Thoracic aorta (tissue), 2 donors: ENCODE measurements around the gene TIMP3. TPM values are rescaled to one million over a fixed set of nuclear protein-coding genes. Genes with fewer than 3 reads are reported as not detected.
"Not testable (repeated sequence)": the region's sequence is repeated elsewhere in the genome, so short reads cannot be mapped to it uniquely, and the experiment has no call there.

Source experiments
- ATAC-seq: fragments of 150-250 bp; one replicate; pipeline ENCODE4 v1.8.0; 2017; ENCODE audit warnings: low read depth; ENCODE audit not compliant: insufficient number of reproducible peaks, low FRiP score
- DNase-seq: peaks from one replicate; pipeline ENCODE4 v3.0.0-alpha.2; 2020; ENCODE audit warnings: low spot score
- H3K27ac ChIP-seq, 2 donors: fragments of 200-600 bp; sonication (generic); 1 replicate in 1 of 2; 2 replicates in 1 of 2; pipeline ENCODE4 v1.5.1; 2016; ENCODE audit warnings: mild to moderate bottlenecking in 2 of 2, moderate library complexity in 2 of 2
- H3K27me3 ChIP-seq: fragments of 200-600 bp; sonication (generic); replicated peaks from 2 replicates; pipeline ENCODE4 v1.6.0; 2016; ENCODE audit warnings: mild to moderate bottlenecking; ENCODE audit not compliant: insufficient read depth
- H3K36me3 ChIP-seq: fragments of 200-600 bp; sonication (generic); one replicate; pipeline ENCODE4 v1.5.1; 2016
- H3K4me1 ChIP-seq, 2 donors: fragments of 200-600 bp; sonication (generic); 1 replicate in 1 of 2; 2 replicates in 1 of 2; pipeline versions ENCODE4 v1.5.1 to v1.6.0; 2016; ENCODE audit warnings: low read depth in 2 of 2, mild to moderate bottlenecking in 1 of 2; ENCODE audit not compliant: control insufficient read depth in 1 of 2
- H3K4me3 ChIP-seq: fragments of 200-600 bp; sonication (generic); 2 replicates; pipeline ENCODE4 v1.5.1; 2016; ENCODE audit warnings: mild to moderate bottlenecking
- H3K9me3 ChIP-seq: fragments of 200-600 bp; sonication (generic); 2 replicates; pipeline ENCODE4 v1.5.1; 2016
- total RNA-seq, 2 donors: library from RNA; depleted of rRNA; stranded (reverse); fragments of >200 nt; gene quantifications; one replicate each; pipeline versions ENCODE4 v1.1.0 to v1.2.3, GENCODE V29; 2016
- TF ChIP-seq, protein P1 (sequence below): fragments of 200-600 bp; sonication (generic); IDR thresholded peaks from one replicate; pipeline ENCODE4 v1.5.1; 2019; ENCODE audit warnings: antibody characterized with exemption

TIMP3 gene
- 100 to 1,000 TPM; 471 to 756 TPM for total RNA-seq

DNA sequence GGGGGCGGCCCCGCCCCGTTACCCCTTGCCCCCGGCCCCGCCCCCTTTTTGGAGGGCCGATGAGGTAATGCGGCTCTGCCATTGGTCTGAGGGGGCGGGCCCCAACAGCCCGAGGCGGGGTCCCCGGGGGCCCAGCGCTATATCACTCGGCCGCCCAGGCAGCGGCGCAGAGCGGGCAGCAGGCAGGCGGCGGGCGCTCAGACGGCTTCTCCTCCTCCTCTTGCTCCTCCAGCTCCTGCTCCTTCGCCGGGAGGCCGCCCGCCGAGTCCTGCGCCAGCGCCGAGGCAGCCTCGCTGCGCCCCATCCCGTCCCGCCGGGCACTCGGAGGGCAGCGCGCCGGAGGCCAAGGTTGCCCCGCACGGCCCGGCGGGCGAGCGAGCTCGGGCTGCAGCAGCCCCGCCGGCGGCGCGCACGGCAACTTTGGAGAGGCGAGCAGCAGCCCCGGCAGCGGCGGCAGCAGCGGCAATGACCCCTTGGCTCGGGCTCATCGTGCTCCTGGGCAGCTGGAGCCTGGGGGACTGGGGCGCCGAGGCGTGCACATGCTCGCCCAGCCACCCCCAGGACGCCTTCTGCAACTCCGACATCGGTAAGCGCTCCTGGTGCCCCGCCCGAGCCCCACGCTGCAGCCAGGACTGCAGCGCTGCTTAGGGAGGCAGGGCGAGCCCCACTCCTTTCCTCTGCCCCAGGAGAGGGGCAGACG is at the start of gene TIMP3:
Gene TIMP3, plus strand, starts transcription at position 169 of the 700 bp plus-strand sequence. Its CDS starts 297 bp downstream, at position 466.
- Histone ChIP-seq H3K27me3 (no peaks in the 10 kb centered on the region), H3K27ac (peak within 1 kb of the TSS; percentile 74 to 81), H3K9me3 (no peaks in the 10 kb centered on the region), H3K4me1 (peaks cover 0 to 38% of the 10 kb centered on the region in 2 donors), H3K4me3 (peak within 1 kb of the TSS; percentile 77), H3K36me3 (no peaks in the 10 kb centered on the region)
- DNase-seq (peak; percentile 47), ATAC-seq (peak; percentile 33)
- TF ChIP-seq, protein P1, sequence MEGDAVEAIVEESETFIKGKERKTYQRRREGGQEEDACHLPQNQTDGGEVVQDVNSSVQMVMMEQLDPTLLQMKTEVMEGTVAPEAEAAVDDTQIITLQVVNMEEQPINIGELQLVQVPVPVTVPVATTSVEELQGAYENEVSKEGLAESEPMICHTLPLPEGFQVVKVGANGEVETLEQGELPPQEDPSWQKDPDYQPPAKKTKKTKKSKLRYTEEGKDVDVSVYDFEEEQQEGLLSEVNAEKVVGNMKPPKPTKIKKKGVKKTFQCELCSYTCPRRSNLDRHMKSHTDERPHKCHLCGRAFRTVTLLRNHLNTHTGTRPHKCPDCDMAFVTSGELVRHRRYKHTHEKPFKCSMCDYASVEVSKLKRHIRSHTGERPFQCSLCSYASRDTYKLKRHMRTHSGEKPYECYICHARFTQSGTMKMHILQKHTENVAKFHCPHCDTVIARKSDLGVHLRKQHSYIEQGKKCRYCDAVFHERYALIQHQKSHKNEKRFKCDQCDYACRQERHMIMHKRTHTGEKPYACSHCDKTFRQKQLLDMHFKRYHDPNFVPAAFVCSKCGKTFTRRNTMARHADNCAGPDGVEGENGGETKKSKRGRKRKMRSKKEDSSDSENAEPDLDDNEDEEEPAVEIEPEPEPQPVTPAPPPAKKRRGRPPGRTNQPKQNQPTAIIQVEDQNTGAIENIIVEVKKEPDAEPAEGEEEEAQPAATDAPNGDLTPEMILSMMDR: no peak

DNA sequence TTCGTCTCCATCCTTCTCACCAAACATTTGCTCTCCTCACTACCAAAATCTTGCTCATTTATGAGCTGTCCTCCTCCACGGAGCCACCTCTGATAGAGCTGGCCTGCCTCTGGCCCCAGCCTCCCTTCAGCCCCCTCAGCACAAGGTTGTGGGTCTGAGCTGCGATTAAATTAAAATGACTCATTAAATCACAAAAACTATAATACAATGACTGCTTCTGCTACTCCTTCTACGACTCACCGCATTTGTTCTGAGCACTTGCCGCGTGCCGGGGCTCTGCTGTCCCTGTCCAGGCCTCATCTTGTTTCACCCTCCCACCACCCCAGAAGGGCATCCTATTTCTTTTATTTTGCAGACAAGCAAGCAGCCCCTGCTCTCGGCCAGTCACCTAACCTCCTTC is 49.2 kb upstream of the TIMP3 start:
- no peak overlapping the region for H3K27ac ChIP-seq

DNA sequence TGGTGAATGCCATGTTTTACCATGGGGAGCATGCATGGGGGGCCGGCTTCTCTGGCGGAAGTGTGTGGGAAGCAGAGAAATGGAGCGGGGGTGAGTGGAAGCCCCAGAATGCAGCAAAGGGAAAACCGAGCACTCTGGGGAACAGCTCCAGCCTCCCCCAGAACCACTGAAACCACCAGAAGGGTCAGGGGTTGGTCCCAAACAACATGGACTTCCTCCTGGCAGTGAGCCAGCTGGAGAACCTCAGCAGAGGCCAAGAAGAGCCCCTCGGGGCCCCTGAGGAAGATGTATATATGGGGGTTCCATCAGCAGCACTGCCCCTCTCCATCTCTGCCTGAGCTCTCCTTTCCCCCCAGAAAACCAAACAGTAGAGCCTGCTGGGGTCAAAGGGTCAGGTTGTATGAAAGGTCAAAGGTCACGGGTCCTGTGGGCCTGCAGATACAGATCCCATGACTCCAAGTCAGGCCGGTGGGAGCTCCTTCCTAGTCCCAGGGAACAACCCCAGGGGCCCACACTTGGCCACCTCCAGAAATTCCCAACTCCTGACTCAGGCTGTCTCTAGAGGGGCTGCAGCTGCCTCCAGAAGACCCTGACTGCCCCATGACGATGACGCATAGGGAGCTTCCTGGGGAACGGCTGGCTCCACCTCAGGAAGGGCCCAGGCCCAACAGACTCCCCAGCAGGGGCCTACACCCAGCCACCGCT is 48.5 kb upstream of the TIMP3 start:
- H3K4me1 ChIP-seq: no peaks in the 10 kb centered on the region
- ATAC-seq (no peak), DNase-seq (no peak)
- no peaks in the 10 kb centered on the region for H3K9me3 ChIP-seq
- H3K27ac ChIP-seq: no peak overlapping the region
- H3K4me3 ChIP-seq: no peak overlapping the region
- H3K36me3 ChIP-seq: no peaks in the 10 kb centered on the region
- no peaks in the 10 kb centered on the region for H3K27me3 ChIP-seq
- TF ChIP-seq, protein P1: no peak

More for the DNA sequence above, 49.2 kb upstream of the TIMP3 start:
- TF ChIP-seq, protein P1: no peak
- DNase-seq (no peak), ATAC-seq (no peak)
- Histone ChIP-seq H3K4me1 (no peaks in the 10 kb centered on the region), H3K27me3 (no peaks in the 10 kb centered on the region), H3K36me3 (no peaks in the 10 kb centered on the region), H3K9me3 (no peaks in the 10 kb centered on the region), H3K4me3 (no peak overlapping the region)

DNA sequence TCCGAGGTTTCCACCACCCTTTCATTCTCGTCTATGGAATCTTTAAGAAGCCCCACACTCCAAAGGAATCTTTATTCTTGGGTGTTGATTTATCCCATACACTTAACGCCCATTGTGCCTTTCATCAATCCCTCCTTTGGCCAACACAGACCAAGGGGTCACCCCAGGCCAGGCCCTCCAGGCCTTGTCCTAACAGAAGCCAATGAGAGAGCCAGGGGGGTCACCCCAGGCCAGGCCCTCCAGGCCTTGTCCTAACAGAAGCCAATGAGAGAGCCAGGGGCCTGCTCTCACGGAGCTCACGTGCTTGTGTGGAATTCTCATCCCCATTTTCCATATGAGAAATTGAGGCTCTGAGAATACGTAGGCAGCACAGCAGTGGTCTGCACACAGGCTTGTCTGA is 47.9 kb upstream of the TIMP3 start:
- TF ChIP-seq, protein P1: no peak
- ATAC-seq (no peak), DNase-seq (no peak)
- H3K4me1 ChIP-seq: no peaks in the 10 kb centered on the region
- no peaks in the 10 kb centered on the region for H3K36me3 ChIP-seq
- no peaks in the 10 kb centered on the region for H3K9me3 ChIP-seq
- H3K27me3 ChIP-seq: no peaks in the 10 kb centered on the region
- H3K27ac ChIP-seq: no peak overlapping the region
- H3K4me3 ChIP-seq: no peak overlapping the region

DNA sequence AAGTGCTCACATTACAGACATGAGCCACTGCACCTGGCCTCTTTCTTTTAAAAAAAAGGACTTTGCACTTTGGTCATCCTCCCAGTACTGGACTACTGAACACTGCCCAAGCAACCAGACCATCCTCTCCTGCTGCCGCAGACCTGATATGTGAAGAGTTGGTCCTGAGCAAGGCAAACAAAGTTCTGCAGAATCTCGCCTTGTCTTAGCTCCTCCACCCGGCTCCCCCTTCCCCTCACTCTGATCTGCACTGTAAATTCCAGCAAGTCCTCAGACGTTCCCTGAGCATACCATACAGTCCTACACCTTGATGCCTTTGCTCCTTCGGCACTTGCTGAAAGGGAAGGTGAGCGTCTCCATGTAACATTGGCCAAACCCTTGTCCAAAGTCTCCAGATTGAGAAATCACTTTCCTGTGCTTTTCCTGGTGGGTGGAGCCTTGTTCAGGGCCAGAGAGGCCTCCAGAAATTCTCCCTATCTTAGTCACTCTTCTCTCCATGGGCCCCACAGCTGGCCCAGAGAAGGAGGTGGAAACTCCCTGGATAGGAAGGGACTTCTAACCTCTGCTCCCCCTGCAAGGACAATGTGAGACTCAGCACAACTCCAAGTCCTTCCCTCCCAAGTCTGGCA is 47.0 kb upstream of the TIMP3 start:
- no peaks in the 10 kb centered on the region for H3K9me3 ChIP-seq
- ATAC-seq (no peak), DNase-seq (no peak)
- no peaks in the 10 kb centered on the region for H3K4me1 ChIP-seq
- no peak overlapping the region for H3K27ac ChIP-seq
- H3K27me3 ChIP-seq: no peaks in the 10 kb centered on the region
- H3K36me3 ChIP-seq: no peaks in the 10 kb centered on the region
- no peak overlapping the region for H3K4me3 ChIP-seq
- TF ChIP-seq, protein P1: no peak

DNA sequence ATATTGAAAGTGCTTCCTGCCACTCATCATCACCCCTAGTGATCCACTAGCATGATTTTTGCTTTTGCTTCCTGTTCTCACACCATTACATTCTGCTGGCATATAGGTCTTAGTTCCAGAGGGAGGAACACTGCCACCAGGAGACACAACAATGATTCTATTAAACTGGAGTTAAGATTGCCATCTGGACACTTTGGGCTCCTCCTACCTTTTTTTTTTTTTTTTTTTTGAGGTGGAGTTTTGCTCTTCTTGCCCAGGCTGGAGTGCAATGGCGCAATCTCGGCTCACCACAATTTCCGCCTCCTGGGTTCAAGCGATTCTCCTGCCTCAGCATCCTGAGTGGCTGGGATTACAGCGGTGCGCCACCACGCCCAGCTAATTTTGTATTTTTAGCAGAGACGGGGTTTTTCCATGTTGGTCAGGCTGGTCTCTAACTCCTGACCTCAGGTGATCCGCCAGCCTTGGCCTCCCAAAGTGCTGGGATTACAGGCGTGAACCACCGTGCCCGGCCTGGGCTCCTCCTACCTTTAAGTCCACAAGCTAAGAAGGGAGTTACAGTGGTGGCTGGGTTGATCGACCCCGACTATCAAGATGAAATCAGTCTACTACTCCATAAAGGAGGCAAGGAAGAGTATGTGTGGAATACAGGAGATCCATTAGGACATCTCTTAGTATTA is 44.3 kb upstream of the TIMP3 start:
- ATAC-seq: not testable (repeated sequence)

More for the DNA sequence above, 44.3 kb upstream of the TIMP3 start:
- H3K4me1 ChIP-seq, H3K27ac ChIP-seq, H3K9me3 ChIP-seq, H3K27me3 ChIP-seq, H3K4me3 ChIP-seq, H3K36me3 ChIP-seq, DNase-seq: not testable (repeated sequence)
